ENCODE data around the gene CLEC10A.
"Not testable (repeated sequence)": the region's sequence is repeated elsewhere in the genome, so short reads cannot be mapped to it uniquely, and the experiment has no call there.

The CLEC10A gene

GRCh38 chr17:7068268-7068667 is 11.8 kb downstream of the CLEC10A start:
- no peak for DNase-seq

GRCh38 chr17:7067198-7067597 is 12.9 kb downstream of the CLEC10A start:
- no peak for DNase-seq

- DNase-seq = no peak
Measured at GRCh38 chr17:7064261-7064660, 15.8 kb downstream of the CLEC10A start.

- DNase-seq = no peak
Measured at GRCh38 chr17:7063518-7064094, 16.4 kb downstream of the CLEC10A start.

DNA sequence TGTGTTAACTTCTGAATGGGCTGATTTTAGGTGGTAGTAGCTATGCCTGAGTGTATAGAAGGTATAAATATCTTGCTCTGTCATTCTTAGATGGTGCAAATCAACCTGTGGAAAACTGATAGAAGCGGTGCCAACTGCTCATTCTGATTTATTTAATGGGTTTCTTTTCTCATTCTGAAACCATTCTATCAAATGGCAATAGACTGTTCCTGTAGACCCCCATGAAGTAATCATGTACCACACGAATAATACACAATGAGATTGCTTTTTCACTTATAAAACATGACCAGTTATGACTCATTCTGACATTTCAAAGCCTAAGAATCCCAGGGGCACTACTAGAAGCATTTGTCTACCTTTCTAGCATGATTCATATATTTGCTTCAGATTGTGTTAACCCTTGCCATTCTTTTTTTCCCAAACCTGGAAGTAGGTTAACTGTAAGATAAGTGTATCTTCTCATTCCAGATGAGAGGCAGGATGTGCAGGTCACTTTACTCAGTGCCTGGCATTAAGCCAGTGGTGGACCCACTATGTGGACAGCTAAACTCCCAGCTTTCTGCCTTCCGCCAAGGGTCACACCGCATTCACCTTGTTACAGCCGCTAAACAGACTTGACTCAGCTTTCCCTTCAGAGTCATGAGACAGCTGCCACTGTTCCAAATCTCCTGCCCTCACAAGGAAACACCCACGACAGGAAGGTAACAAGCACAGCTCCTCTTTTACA is 19.7 kb downstream of the CLEC10A start:
- DNase-seq = no peak

DNA sequence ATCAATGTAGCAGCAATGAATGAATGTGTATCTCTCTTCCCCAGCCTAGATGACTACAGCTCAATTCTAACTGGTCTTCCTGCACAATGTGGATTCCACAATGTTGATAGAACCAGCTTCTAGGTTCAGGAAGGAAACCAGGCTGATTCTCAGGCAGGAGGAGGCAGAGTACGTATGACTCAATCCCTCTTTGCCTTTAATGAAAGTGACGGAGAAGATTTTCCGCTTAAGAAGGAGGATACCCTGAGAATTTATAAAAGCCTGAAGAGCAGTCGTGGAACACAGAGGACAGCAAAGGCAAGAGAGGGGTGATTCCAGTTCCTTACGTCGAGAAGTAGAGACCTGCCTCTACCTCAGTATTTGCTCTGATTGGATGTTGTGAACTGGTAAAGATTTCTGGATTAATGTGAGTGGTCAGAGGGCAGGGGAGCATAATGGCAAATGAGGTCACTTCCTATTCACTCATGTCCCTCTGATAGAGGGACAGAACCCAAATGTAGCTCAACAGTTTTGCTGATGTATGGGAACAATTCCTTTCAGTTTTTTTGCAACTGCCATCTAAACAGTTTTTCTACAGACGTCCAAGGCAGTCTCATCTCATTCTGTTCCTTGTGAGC is 21.1 kb downstream of the CLEC10A start:
- no peak for DNase-seq

DNA sequence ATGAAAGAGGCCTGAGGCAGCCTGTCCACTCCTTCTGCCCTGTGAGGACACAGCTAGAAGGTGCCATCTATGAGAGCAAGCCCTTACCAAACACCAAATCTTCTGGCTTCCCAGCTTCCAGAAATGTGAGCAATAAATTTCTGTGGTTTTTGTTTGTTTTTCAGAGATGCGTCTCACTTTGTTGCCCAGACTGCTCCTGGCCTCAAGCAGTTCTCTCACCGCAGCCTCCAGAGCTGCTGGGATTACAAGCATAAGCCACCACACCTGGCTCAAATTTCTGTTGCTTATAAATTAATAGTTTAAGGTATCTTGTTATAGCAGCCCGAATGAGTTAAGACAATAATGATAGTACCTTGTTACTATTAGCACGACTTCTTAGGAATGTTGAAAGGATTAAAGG is 23.7 kb downstream of the CLEC10A start:
- no peak for DNase-seq

- not testable (repeated sequence) for DNase-seq
Measured at GRCh38 chr17:7050583-7050982, 29.5 kb downstream of the CLEC10A start.

- DNase-seq = no peak
Measured at GRCh38 chr17:7048968-7049367, 31.1 kb downstream of the CLEC10A start.

DNA sequence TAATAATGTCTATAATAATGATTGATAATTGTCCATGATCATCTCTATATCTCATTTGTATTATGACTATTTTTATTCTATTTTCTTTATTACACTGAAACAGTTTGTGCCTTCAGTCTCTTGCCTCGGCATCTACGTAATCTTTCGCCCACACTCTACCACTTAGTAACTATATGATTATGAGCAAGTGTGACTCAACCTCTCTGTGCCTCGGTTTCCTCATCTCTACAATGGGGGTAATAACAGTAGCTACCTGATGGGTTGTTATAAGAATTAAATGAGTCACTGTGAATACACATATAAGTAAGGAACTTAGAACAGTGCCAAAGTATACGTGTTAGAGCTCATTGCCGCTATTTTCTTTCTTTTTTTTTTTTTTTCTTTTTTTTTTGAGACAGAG is 32.5 kb downstream of the CLEC10A start:
- DNase-seq = no peak

GRCh38 chr17:7046725-7047397 is 33.2 kb downstream of the CLEC10A start:
- DNase-seq = not testable (repeated sequence)

DNA sequence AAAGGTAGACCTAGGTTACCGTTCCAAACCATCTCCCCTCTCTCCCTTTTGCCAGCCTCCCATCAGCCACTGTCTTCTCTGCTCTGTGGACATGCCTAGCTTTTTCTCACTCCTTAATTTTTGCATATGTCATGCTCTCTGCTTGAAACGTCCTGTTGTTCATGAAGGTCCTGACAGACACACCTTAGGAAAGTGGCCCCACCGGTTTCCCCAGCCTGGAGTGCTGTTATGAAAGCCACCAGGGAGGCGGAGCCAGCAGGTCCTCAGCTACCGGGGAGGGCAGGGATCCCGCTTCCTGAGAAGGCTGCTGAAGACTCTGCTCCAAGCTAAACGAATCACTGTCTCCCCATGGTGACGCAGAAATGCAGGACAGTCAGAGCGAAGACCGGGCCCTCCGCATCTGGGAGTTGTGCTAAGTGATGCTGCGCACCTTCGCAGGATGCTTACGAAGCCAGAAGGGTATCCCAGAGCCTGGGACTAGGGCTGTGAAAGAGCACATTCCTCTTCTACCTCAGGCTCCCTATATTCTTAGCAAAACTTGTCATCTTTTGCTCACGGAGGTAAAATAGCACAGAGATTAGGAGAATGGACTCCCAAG is 33.8 kb downstream of the CLEC10A start:
- no peak for DNase-seq

DNA sequence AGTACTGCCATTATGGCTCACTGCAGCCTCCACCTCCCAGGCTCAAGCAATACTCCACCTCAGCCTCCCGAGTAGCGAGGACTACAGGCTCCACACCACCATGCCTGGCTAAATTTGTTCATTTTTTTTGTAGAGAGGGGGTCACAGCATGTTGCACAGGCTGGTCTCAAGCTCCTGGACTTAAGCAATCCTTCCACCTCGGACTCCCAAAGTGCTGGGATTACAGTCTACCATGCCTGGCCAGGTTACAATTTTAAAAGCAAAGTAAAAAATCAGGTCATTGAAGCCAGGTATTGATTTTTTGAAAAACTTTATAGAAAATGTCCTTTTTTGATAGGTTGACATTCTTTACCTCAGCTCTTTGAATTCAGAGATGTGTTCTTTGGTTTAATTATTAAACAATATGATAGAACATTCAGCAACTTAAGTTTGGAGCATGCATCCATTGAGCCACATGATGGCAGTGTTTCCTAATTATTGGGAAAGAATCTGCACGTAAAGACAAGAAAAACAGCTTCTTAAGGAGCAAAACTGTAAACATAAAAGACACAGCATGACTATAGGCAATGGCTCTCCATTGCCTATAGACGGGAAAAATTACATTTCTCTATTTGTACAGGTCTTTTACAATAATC is 34.4 kb downstream of the CLEC10A start:
- DNase-seq = peak; percentile 27 to 60

- DNase-seq = peak; percentile 40 to 54
Measured at GRCh38 chr17:7043497-7044198, 36.4 kb downstream of the CLEC10A start, which contains the start of gene SLC16A11. SLC16A11 (minus strand) TSS chr17:7044092; CDS start chr17:7043513, 579 bp downstream.

DNA sequence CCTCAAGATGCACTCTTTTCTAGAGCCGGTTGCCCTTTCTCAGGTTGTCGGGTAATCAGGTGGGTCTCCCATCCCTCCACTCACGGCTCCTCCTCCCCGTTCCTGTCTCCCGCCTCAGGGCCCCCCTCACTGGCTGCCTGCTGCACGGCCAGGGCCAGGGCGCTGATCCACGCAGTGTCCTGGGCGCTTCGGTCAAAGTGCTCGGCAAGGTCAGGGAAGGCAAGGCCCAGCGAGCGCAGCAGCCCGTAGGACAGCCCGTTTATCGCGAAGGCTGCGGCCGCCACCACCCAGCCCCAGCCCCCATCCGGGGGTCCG is 36.9 kb downstream of the CLEC10A start:
- no peak for DNase-seq

GRCh38 chr17:7042501-7043181 is 37.4 kb downstream of the CLEC10A start:
- no peak for DNase-seq

DNA sequence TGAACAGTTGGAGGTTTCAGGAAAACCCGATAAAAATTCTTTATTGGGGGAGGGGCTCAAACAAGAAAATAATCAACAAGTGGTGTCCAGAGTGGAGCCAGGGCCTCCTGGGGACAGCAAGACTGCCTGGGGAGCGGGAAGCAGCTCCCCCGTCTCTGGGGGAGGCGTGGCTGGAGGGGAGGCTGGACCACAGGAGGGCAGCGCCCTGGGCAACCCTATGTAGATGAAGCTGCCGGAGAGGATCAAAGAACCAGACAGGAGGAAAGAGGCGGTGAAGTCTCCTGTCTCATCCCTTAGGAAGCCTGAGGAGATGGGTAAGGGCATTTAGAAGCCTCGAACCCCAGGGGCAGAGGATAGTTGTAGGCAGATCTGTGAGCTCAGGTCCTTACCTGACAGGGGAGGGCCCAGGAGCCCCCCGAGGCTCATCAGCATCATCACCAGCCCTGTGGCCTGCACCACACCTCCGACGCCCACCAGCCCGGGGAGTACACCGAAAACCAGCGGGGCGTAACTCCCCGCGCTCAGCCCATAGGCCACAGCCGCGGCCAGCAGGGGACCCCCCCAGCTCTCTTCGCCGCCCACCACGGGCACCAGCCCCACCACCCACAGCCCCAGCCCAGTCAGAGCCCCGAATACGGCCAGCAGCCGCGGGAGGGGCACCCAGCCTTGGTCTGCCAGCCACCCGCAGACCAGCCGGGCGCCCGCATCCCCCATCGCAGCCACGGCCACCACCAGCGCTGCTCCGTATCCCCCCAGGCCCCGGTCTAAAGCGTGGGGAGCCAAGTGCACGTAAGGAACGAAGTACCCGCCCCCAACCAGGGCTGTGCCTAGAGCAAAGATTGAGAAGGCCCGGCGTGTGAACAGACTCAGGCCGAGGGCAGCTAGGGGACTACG is 38.2 kb downstream of the CLEC10A start:
- DNase-seq = no peak

GRCh38 chr17:7039832-7040231 is 40.2 kb downstream of the CLEC10A start:
- DNase-seq = no peak

DNA sequence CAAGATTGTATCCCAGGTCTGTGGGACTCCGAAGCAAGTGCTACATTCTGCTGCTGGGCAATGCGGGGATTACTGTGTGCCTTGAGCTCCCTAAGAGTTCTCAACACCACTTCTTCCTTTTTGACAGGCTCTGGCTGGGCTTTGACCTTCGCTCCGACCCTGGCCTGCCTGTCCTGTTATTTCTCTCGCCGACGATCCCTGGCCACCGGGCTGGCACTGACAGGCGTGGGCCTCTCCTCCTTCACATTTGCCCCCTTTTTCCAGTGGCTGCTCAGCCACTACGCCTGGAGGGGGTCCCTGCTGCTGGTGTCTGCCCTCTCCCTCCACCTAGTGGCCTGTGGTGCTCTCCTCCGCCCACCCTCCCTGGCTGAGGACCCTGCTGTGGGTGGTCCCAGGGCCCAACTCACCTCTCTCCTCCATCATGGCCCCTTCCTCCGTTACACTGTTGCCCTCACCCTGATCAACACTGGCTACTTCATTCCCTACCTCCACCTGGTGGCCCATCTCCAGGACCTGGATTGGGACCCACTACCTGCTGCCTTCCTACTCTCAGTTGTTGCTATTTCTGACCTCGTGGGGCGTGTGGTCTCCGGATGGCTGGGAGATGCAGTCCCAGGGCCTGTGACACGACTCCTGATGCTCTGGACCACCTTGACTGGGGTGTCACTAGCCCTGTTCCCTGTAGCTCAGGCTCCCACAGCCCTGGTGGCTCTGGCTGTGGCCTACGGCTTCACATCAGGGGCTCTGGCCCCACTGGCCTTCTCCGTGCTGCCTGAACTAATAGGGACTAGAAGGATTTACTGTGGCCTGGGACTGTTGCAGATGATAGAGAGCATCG is 41.8 kb downstream of the CLEC10A start:
- no peak for DNase-seq

Measured in NCI-H1930 (cell line).